GM23248 (cell line): ENCODE data around the gene FBXW4. TPM values are rescaled to one million over a fixed set of nuclear protein-coding genes. Genes with fewer than 3 reads are reported as not detected.

ENCODE experiments used
- DNase-seq: peaks from one replicate; pipeline ENCODE4 v3.0.0-alpha.2; 2015
- H2AFZ ChIP-seq: fragments of 200-600 bp; sonication (generic); 2 replicates; pipeline ENCODE4 v1.6.1; 2016; ENCODE audit warnings: antibody characterized with exemption
- H3F3A ChIP-seq: fragments of 200-600 bp; sonication (generic); 2 replicates; pipeline ENCODE4 v1.6.1; 2016; ENCODE audit warnings: mild to moderate bottlenecking, antibody characterized with exemption, mixed run types; ENCODE audit not compliant: insufficient read depth
- H3K27ac ChIP-seq: fragments of 200-600 bp; sonication (generic); 2 replicates; pipeline ENCODE4 v1.5.1; 2016; ENCODE audit warnings: mild to moderate bottlenecking
- H3K27me3 ChIP-seq: fragments of 200-600 bp; sonication (generic); replicated peaks from 2 replicates; pipeline ENCODE4 v1.6.1; 2016; ENCODE audit warnings: mild to moderate bottlenecking; ENCODE audit not compliant: insufficient read depth
- H3K36me3 ChIP-seq: fragments of 200-600 bp; sonication (generic); 2 replicates; pipeline ENCODE4 v1.6.1; 2016; ENCODE audit warnings: low read depth, mild to moderate bottlenecking
- H3K4me1 ChIP-seq: fragments of 200-600 bp; sonication (generic); 2 replicates; pipeline ENCODE4 v1.6.1; 2016; ENCODE audit warnings: mild to moderate bottlenecking; ENCODE audit not compliant: insufficient read depth
- H3K4me2 ChIP-seq: fragments of 200-600 bp; sonication (generic); one replicate; pipeline ENCODE4 v1.6.1; 2016; ENCODE audit warnings: mild to moderate bottlenecking; ENCODE audit not compliant: unreplicated experiment
- H3K4me3 ChIP-seq: fragments of 200-600 bp; sonication (generic); 2 replicates; pipeline ENCODE4 v1.5.1; 2016; ENCODE audit warnings: mild to moderate bottlenecking
- H3K79me2 ChIP-seq: fragments of 200-600 bp; sonication (generic); 2 replicates; pipeline ENCODE4 v1.6.1; 2016; ENCODE audit warnings: mild to moderate bottlenecking; ENCODE audit not compliant: insufficient read depth
- H3K9ac ChIP-seq: fragments of 200-600 bp; sonication (generic); 2 replicates; pipeline ENCODE4 v1.6.1; 2016; ENCODE audit warnings: mild to moderate bottlenecking
- H3K9me2 ChIP-seq: fragments of 200-600 bp; sonication (generic); 2 replicates; pipeline ENCODE4 v1.6.1; 2016; ENCODE audit warnings: mixed run types, mild to moderate bottlenecking, moderate library complexity; ENCODE audit not compliant: insufficient read depth
- H3K9me3 ChIP-seq: fragments of 200-600 bp; sonication (generic); one replicate; pipeline ENCODE4 v1.6.1; 2017; ENCODE audit warnings: low read depth
- H4K20me1 ChIP-seq: fragments of 200-600 bp; sonication (generic); 2 replicates; pipeline ENCODE4 v1.6.0; 2016; ENCODE audit not compliant: insufficient read depth
- EZH2 ChIP-seq: fragments of 200-600 bp; sonication (generic); IDR thresholded peaks from 2 replicates; pipeline ENCODE4 v1.6.1; 2018; ENCODE audit warnings: antibody characterized with exemption, mild to moderate bottlenecking; ENCODE audit not compliant: insufficient read depth, poor library complexity, severe bottlenecking
- EZH2phosphoT487 ChIP-seq: fragments of 200-600 bp; sonication (generic); IDR thresholded peaks from 2 replicates; pipeline ENCODE4 v1.6.1; 2018; ENCODE audit warnings: antibody characterized with exemption, moderate library complexity, mild to moderate bottlenecking, low read depth; ENCODE audit not compliant: insufficient read depth
- WGBS, 2 experiments: methylation state at CpG; one replicate each; pipeline ENCODE4 v1.1.6; 2015 to 2017; ENCODE audit warnings: low lambda C conversion rate in 2 of 2, low coverage in 1 of 2; ENCODE audit errors: missing lambda C conversion rate in 2 of 2; 5-methylcytosine and 5-hydroxymethylcytosine counted together
- in situ Hi-C: fragments of 300-500 bp; cut with MboI; formaldehyde crosslinking; loops from 2 replicates; pipeline ENCODE4 v1.15.0; 2020
- polyA plus RNA-seq: library from polyadenylated mRNA; unstranded; fragments of >200 nt; fragmentation: Nextera tagmentation; extraction: Ambion mirVana; gene quantifications from 2 replicates; pipeline ENCODE4 v1.2.1, GENCODE V29; 2016
- total RNA-seq: library from RNA; depleted of rRNA; stranded (reverse); fragments of >200 nt; shearing (Covaris generic); gene quantifications from 2 replicates; pipeline ENCODE4 v1.2.3, GENCODE V29; 2014

Gene FBXW4
- total and polyA plus RNA-seq, 2 experiments from 2014 or later, result 4.6 to 18.7 TPM

DNA sequence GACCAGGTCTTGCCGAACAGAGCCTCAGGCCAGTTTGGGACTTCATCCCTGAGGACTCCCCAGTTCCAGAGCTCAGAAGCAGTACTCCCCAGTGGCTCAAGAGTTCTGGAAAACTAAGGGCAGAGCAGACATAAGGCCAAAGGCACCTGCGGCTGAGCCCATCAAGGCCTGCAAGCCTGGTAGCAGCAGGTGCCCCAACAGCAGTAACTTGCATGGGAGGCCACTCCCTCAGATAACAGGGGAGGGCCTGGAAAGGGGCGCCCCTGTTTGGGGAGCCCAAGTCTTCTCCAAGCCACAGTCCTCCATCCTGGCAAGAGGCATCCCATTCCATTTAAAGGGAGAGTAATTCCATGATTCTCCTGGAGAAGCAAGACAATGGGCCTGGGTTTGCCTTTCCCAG is 119.9 kb downstream of the FBXW4 start:
- no peaks in the 10 kb centered on the region for H3K79me2 ChIP-seq
- H3K4me2 ChIP-seq, result no peak overlapping the region
- no peak overlapping the region for H3K9ac ChIP-seq
- DNase-seq, result no peak
- TF ChIP-seq EZH2 (no peak), EZH2phosphoT487 (no peak)
- no peaks in the 10 kb centered on the region for H3K9me3 ChIP-seq
- no peak overlapping the region for H2AFZ ChIP-seq
- H3K27ac ChIP-seq, result no peak overlapping the region
- H3K9me2 ChIP-seq, result no peaks in the 10 kb centered on the region
- no peaks in the 10 kb centered on the region for H3F3A ChIP-seq
- 88 to 89% methylated on average over 3 of the region's 3 CpGs for WGBS, 2 experiments
- no peaks in the 10 kb centered on the region for H4K20me1 ChIP-seq
- no peaks in the 10 kb centered on the region for H3K36me3 ChIP-seq
- H3K4me1 ChIP-seq, result no peaks in the 10 kb centered on the region
- no peaks in the 10 kb centered on the region for H3K27me3 ChIP-seq
- H3K4me3 ChIP-seq, result no peak overlapping the region
- in situ Hi-C loops, result no loop called here

- H3F3A ChIP-seq, result no peaks in the 10 kb centered on the region
- no peak overlapping the region for H3K4me3 ChIP-seq
- H3K9me2 ChIP-seq, result no peaks in the 10 kb centered on the region
- no peak for DNase-seq
- H3K9ac ChIP-seq, result no peak overlapping the region
- no peaks in the 10 kb centered on the region for H3K4me1 ChIP-seq
- TF ChIP-seq EZH2 (no peak), EZH2phosphoT487 (no peak)
- no peak overlapping the region for H3K27ac ChIP-seq
- no peaks in the 10 kb centered on the region for H3K36me3 ChIP-seq
- in situ Hi-C loops, result no loop called here
- no peaks in the 10 kb centered on the region for H3K9me3 ChIP-seq
- H4K20me1 ChIP-seq, result no peaks in the 10 kb centered on the region
- H3K27me3 ChIP-seq, result peaks cover 7% of the 10 kb centered on the region; the same call in 1 of the 2 replicates
- H3K4me2 ChIP-seq, result no peak overlapping the region
- 75 to 78% methylated on average over 25 of the region's 25 CpGs for whole genome bisulfite sequencing, 2 experiments
- no peaks in the 10 kb centered on the region for H3K79me2 ChIP-seq
- no peak overlapping the region for H2AFZ ChIP-seq
Measured at GRCh38 chr10:101573885-101574753, 120.9 kb downstream of the FBXW4 start.

DNA sequence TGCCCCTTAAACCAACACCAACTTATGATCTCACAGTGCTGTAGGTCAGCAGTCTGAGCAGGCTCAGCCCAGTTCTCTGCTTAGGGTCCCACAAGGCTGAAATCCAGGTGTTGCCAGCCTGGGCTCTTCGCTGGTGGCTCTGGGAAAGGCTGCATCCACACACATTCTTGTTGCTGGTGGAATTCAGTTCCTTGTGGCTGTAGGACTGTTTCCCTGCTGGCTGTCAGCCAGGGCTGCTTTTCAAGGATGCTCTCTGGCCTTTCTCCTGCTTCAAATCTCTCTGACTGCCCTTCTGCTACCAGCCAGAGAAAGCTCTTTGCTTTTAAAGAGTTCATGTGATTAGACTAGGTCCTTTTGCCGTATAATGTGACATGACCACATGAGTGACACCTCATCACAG is 122.2 kb downstream of the FBXW4 start:
- TF ChIP-seq EZH2phosphoT487, result no peak
- TF ChIP-seq EZH2, result no peak
- H3K4me2 ChIP-seq, result no peak overlapping the region
- H3K27ac ChIP-seq, result no peak overlapping the region
- in situ Hi-C loops, result no loop called here
- no peak for DNase-seq
- H3K9me3 ChIP-seq, result no peaks in the 10 kb centered on the region
- peaks cover 9% of the 10 kb centered on the region for H3K27me3 ChIP-seq
- H3K4me3 ChIP-seq, result no peak overlapping the region
- no peaks in the 10 kb centered on the region for H3K36me3 ChIP-seq
- H2AFZ ChIP-seq, result no peak overlapping the region
- no peaks in the 10 kb centered on the region for H3F3A ChIP-seq
- H4K20me1 ChIP-seq, result no peaks in the 10 kb centered on the region
- WGBS, 2 experiments, result 76 to 80% methylated on average over 2 of the region's 2 CpGs
- H3K4me1 ChIP-seq, result no peaks in the 10 kb centered on the region
- H3K9me2 ChIP-seq, result no peaks in the 10 kb centered on the region
- no peak overlapping the region for H3K9ac ChIP-seq
- H3K79me2 ChIP-seq, result no peaks in the 10 kb centered on the region

DNA sequence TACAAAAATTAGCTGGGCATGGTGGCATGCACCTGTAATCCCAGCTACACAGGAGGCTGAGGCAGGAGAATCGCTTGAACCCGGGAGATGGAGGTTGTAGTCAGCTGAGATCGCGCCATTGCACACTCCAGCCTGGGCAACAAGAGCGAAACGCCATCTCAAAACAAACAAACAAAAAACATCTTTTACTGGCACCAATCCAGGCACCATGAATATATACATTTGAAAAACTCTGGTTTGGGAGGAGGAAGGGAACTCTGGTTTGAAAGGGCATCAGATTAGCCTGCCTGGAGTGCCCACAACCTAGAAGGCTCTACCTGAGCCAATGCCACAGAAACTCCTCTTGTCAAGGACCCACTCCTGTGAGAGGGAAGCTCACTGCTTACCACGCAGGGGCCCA is 122.8 kb downstream of the FBXW4 start:
- in situ Hi-C loops, result no loop called here
- no peaks in the 10 kb centered on the region for H4K20me1 ChIP-seq
- no peak overlapping the region for H3K4me2 ChIP-seq
- no peak overlapping the region for H3K9ac ChIP-seq
- no peaks in the 10 kb centered on the region for H3K4me1 ChIP-seq
- H3K9me2 ChIP-seq, result no peaks in the 10 kb centered on the region
- no peaks in the 10 kb centered on the region for H3K79me2 ChIP-seq
- peaks cover 15% of the 10 kb centered on the region for H3K27me3 ChIP-seq
- TF ChIP-seq EZH2phosphoT487 (no peak), EZH2 (no peak)
- no peak overlapping the region for H3K4me3 ChIP-seq
- H3F3A ChIP-seq, result no peaks in the 10 kb centered on the region
- DNase-seq, result no peak
- H3K27ac ChIP-seq, result no peak overlapping the region
- no peaks in the 10 kb centered on the region for H3K9me3 ChIP-seq
- H3K36me3 ChIP-seq, result no peaks in the 10 kb centered on the region
- no peak overlapping the region for H2AFZ ChIP-seq
- 83 to 85% methylated on average over 7 of the region's 7 CpGs for WGBS, 2 experiments
